ENCODE data around the gene TMEFF2.

Gene TMEFF2

GRCh38 chr2:191952515-191953270 lies 242.0 kb downstream of the TMEFF2 start:
- no peaks in the 10 kb centered on the region for H3K4me1 ChIP-seq (ENCODE audit: insufficient read depth, low read length)
- H3K27ac ChIP-seq (ENCODE audit: low read length), result no peak overlapping the region
- H3K36me3 ChIP-seq (ENCODE audit: insufficient read depth, low read depth, low read length), result no peaks in the 10 kb centered on the region
- no peaks in the 10 kb centered on the region for H3K27me3 ChIP-seq (ENCODE audit: insufficient read depth, low read length)
- no peak overlapping the region for H3K9ac ChIP-seq (ENCODE audit: low read depth, low read length)
- H3K4me3 ChIP-seq (ENCODE audit: low read length), result no peak overlapping the region
- H3K9me3 ChIP-seq (ENCODE audit: insufficient read depth, low read depth, low read length), result no peaks in the 10 kb centered on the region

GRCh38 chr2:191951832-191952231 lies 242.9 kb downstream of the TMEFF2 start:
- H3K4me3 ChIP-seq (ENCODE audit: low read length), result no peak overlapping the region
- H3K4me1 ChIP-seq (ENCODE audit: insufficient read depth, low read length), result no peaks in the 10 kb centered on the region
- no peaks in the 10 kb centered on the region for H3K36me3 ChIP-seq (ENCODE audit: insufficient read depth, low read depth, low read length)
- no peaks in the 10 kb centered on the region for H3K27me3 ChIP-seq (ENCODE audit: insufficient read depth, low read length)
- no peaks in the 10 kb centered on the region for H3K9me3 ChIP-seq (ENCODE audit: insufficient read depth, low read depth, low read length)
- H3K9ac ChIP-seq (ENCODE audit: low read depth, low read length), result no peak overlapping the region
- H3K27ac ChIP-seq (ENCODE audit: low read length), result no peak overlapping the region

GRCh38 chr2:191951376-191951775 lies 243.4 kb downstream of the TMEFF2 start:
- Histone ChIP-seq H3K4me3 (ENCODE audit: low read length) (no peak overlapping the region), H3K9ac (ENCODE audit: low read depth, low read length) (no peak overlapping the region), H3K27me3 (ENCODE audit: insufficient read depth, low read length) (no peaks in the 10 kb centered on the region), H3K9me3 (ENCODE audit: insufficient read depth, low read depth, low read length) (no peaks in the 10 kb centered on the region), H3K36me3 (ENCODE audit: insufficient read depth, low read depth, low read length) (no peaks in the 10 kb centered on the region), H3K27ac (ENCODE audit: low read length) (no peak overlapping the region), H3K4me1 (ENCODE audit: insufficient read depth, low read length) (no peaks in the 10 kb centered on the region)

- Histone ChIP-seq H3K36me3 (ENCODE audit: insufficient read depth, low read depth, low read length) (no peaks in the 10 kb centered on the region), H3K9ac (ENCODE audit: low read depth, low read length) (no peak overlapping the region), H3K27me3 (ENCODE audit: insufficient read depth, low read length) (no peaks in the 10 kb centered on the region), H3K4me1 (ENCODE audit: insufficient read depth, low read length) (no peaks in the 10 kb centered on the region), H3K4me3 (ENCODE audit: low read length) (no peak overlapping the region), H3K9me3 (ENCODE audit: insufficient read depth, low read depth, low read length) (no peaks in the 10 kb centered on the region), H3K27ac (ENCODE audit: low read length) (peak overlapping the region; percentile 49)
Measured at GRCh38 chr2:191950132-191950874, 244.4 kb downstream of the TMEFF2 start.

- Histone ChIP-seq H3K9me3 (ENCODE audit: insufficient read depth, low read depth, low read length) (no peaks in the 10 kb centered on the region), H3K4me3 (ENCODE audit: low read length) (no peak overlapping the region), H3K27ac (ENCODE audit: low read length) (no peak overlapping the region), H3K36me3 (ENCODE audit: insufficient read depth, low read depth, low read length) (no peaks in the 10 kb centered on the region), H3K9ac (ENCODE audit: low read depth, low read length) (no peak overlapping the region), H3K27me3 (ENCODE audit: insufficient read depth, low read length) (no peaks in the 10 kb centered on the region), H3K4me1 (ENCODE audit: insufficient read depth, low read length) (peaks cover 3% of the 10 kb centered on the region)
Measured at GRCh38 chr2:191947235-191947634, 247.5 kb downstream of the TMEFF2 start.

GRCh38 chr2:191946471-191947182 lies 248.1 kb downstream of the TMEFF2 start:
- Histone ChIP-seq H3K27me3 (ENCODE audit: insufficient read depth, low read length) (no peaks in the 10 kb centered on the region), H3K27ac (ENCODE audit: low read length) (no peak overlapping the region), H3K9ac (ENCODE audit: low read depth, low read length) (no peak overlapping the region), H3K4me3 (ENCODE audit: low read length) (no peak overlapping the region), H3K36me3 (ENCODE audit: insufficient read depth, low read depth, low read length) (no peaks in the 10 kb centered on the region), H3K4me1 (ENCODE audit: insufficient read depth, low read length) (peaks cover 9% of the 10 kb centered on the region), H3K9me3 (ENCODE audit: insufficient read depth, low read depth, low read length) (no peaks in the 10 kb centered on the region)

GRCh38 chr2:191945623-191946022 lies 249.1 kb downstream of the TMEFF2 start:
- H3K4me1 ChIP-seq (ENCODE audit: insufficient read depth, low read length), result peaks cover 12% of the 10 kb centered on the region
- no peak overlapping the region for H3K9ac ChIP-seq (ENCODE audit: low read depth, low read length)
- H3K9me3 ChIP-seq (ENCODE audit: insufficient read depth, low read depth, low read length), result no peaks in the 10 kb centered on the region
- H3K36me3 ChIP-seq (ENCODE audit: insufficient read depth, low read depth, low read length), result no peaks in the 10 kb centered on the region
- H3K27me3 ChIP-seq (ENCODE audit: insufficient read depth, low read length), result no peaks in the 10 kb centered on the region
- H3K27ac ChIP-seq (ENCODE audit: low read length), result no peak overlapping the region
- no peak overlapping the region for H3K4me3 ChIP-seq (ENCODE audit: low read length)

GRCh38 chr2:191942739-191943103 lies 252.0 kb downstream of the TMEFF2 start:
- H3K9ac ChIP-seq (ENCODE audit: low read depth, low read length), result no peak overlapping the region
- no peaks in the 10 kb centered on the region for H3K36me3 ChIP-seq (ENCODE audit: insufficient read depth, low read depth, low read length)
- H3K27ac ChIP-seq (ENCODE audit: low read length), result no peak overlapping the region
- no peaks in the 10 kb centered on the region for H3K27me3 ChIP-seq (ENCODE audit: insufficient read depth, low read length)
- peaks cover 18% of the 10 kb centered on the region for H3K4me1 ChIP-seq (ENCODE audit: insufficient read depth, low read length)
- H3K4me3 ChIP-seq (ENCODE audit: low read length), result no peak overlapping the region
- no peaks in the 10 kb centered on the region for H3K9me3 ChIP-seq (ENCODE audit: insufficient read depth, low read depth, low read length)

- 0 out of 2 replicates have a peak overlapping the region, but pooled peaks have one; percentile 17 for H3K9ac ChIP-seq (ENCODE audit: low read depth, low read length)
- no peak overlapping the region for H3K27ac ChIP-seq (ENCODE audit: low read length)
- no peaks in the 10 kb centered on the region for H3K27me3 ChIP-seq (ENCODE audit: insufficient read depth, low read length)
- no peaks in the 10 kb centered on the region for H3K36me3 ChIP-seq (ENCODE audit: insufficient read depth, low read depth, low read length)
- no peak overlapping the region for H3K4me3 ChIP-seq (ENCODE audit: low read length)
- peaks cover 18% of the 10 kb centered on the region for H3K4me1 ChIP-seq (ENCODE audit: insufficient read depth, low read length)
- no peaks in the 10 kb centered on the region for H3K9me3 ChIP-seq (ENCODE audit: insufficient read depth, low read depth, low read length)
Measured at GRCh38 chr2:191942090-191942738, 252.5 kb downstream of the TMEFF2 start.

GRCh38 chr2:191941376-191941929 lies 253.3 kb downstream of the TMEFF2 start:
- Histone ChIP-seq H3K27me3 (ENCODE audit: insufficient read depth, low read length) (no peaks in the 10 kb centered on the region), H3K9ac (ENCODE audit: low read depth, low read length) (no peak overlapping the region), H3K4me3 (ENCODE audit: low read length) (no peak overlapping the region), H3K4me1 (ENCODE audit: insufficient read depth, low read length) (peaks cover 18% of the 10 kb centered on the region), H3K36me3 (ENCODE audit: insufficient read depth, low read depth, low read length) (no peaks in the 10 kb centered on the region), H3K27ac (ENCODE audit: low read length) (no peak overlapping the region), H3K9me3 (ENCODE audit: insufficient read depth, low read depth, low read length) (no peaks in the 10 kb centered on the region)

- Histone ChIP-seq H3K9ac (ENCODE audit: low read depth, low read length) (no peak overlapping the region), H3K4me1 (ENCODE audit: insufficient read depth, low read length) (peaks cover 18% of the 10 kb centered on the region), H3K4me3 (ENCODE audit: low read length) (no peak overlapping the region), H3K36me3 (ENCODE audit: insufficient read depth, low read depth, low read length) (no peaks in the 10 kb centered on the region), H3K27me3 (ENCODE audit: insufficient read depth, low read length) (no peaks in the 10 kb centered on the region), H3K9me3 (ENCODE audit: insufficient read depth, low read depth, low read length) (no peaks in the 10 kb centered on the region), H3K27ac (ENCODE audit: low read length) (no peak overlapping the region)
Measured at GRCh38 chr2:191938779-191939178, 256.0 kb downstream of the TMEFF2 start.

All from iPS-20b (cell line).